GM21825 (cell line): ENCODE results near the gene KRT25.

Experiments
- ATAC-seq: cut with Tn5 transposase; IDR thresholded peaks from one replicate; pipeline ENCODE4 v1.9.1; 2021; ENCODE audit warnings: mild to moderate bottlenecking, moderate library complexity; ENCODE audit not compliant: unreplicated experiment

Gene KRT25

GRCh38 chr17:40755231-40755630 is at the start of gene KRT25:
KRT25 (minus strand) TSS chr17:40755331; CDS start chr17:40755271, 60 bp downstream.
- ATAC-seq, result no peak

- no peak for ATAC-seq
Measured at GRCh38 chr17:40803617-40804082, 48.5 kb upstream of the KRT25 start.

GRCh38 chr17:40801157-40801556 is 46.0 kb upstream of the KRT25 start:
- ATAC-seq, result no peak

- no peak for ATAC-seq
Measured at GRCh38 chr17:40800381-40800780, 45.2 kb upstream of the KRT25 start.

DNA sequence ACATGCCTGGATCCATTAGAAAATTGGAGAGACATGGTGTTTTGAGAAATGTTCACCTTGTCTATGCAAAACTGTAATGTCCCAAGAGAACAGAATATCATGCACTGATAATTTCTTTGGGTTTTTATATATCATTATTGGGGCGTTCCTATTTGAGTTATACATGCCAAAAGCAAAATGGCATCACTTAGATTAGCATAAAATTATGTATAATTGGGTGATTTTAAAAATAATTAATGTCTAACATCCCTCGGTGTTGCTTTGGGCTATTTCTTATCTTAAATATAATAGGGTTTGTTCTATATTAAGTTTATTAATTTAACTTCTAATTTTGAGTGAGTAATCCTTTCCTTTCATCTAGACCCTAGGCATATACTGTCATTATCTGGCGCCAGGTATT is 44.7 kb upstream of the KRT25 start, which contains the start of gene KRT28:
TSS of gene KRT28 (minus strand) at position 101 of the 400 bp plus-strand sequence. CDS start at position 35, 66 bp downstream.
- no peak for ATAC-seq

- ATAC-seq, result no peak
Measured at GRCh38 chr17:40796846-40797245, 41.7 kb upstream of the KRT25 start.

GRCh38 chr17:40795019-40795667 is 40.0 kb upstream of the KRT25 start:
- ATAC-seq, result no peak

DNA sequence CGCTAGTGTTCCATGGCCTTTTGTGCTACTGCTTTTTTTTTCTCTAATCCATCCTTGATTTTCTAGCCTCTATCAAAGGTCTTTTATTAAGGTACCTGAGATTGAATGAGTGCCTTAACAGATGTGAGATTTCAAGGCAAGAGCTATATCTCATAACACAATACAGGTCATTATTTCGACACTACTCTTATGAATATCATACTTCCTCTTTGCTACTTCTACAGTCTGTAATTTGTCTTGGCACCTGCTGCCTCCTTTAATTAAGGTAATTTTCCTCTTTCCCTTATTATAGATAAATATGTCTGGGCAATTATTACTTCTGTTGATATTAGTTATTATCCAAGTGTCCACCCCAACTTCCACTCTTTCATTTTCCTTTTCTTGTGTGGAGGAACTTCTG is 39.3 kb upstream of the KRT25 start:
- ATAC-seq, result no peak

GRCh38 chr17:40793832-40794231 is 38.7 kb upstream of the KRT25 start:
- no peak for ATAC-seq

DNA sequence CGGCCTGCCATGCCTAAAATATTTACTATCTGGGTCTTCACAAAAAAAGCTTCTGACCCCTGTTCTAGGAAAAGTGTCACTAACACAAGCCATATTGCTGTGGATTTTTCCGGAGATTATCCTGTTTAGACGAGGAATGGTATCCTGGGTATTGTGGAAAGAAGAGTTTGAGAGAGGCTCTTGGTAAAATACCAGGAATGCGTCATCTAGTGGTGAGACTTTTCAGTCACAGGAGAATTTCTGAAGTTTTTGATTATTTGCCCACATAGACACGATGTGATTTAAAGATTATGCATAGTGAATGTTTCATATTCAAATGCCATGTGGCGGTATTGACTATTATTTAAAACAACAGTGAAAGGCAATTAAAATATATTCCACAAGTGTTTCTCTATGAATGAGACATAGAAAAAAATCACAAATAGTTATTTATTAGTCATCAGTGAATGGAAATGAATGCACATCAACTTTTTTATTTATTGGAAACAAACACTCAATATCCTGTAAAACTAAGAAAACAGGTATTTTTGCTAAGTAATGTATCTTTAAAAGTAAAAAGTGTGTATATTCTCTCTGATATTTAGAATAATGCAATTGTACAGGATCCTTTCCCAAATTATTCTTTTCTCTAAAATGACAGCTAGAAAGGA is 36.8 kb upstream of the KRT25 start:
- no peak for ATAC-seq

- ATAC-seq, result no peak
Measured at GRCh38 chr17:40791111-40791510, 36.0 kb upstream of the KRT25 start.

DNA sequence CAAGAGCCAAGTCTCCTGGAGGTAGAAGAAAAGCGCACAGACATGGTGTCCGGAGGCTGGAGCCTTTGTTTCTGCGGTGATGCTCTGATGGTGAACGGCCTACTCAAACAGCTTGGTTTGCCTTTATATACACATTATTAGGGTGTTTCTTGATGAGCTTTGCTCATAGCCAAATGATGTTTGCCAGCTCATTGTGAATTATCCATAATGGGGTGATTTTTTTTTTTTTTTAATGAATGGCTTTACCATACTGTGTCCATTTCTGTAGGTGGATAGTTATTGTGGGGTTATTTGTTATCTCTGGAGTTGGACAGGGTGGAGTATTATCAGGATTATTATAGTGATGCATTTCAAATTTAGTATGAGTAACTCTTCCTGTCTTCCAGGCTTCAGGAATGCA is 27.3 kb upstream of the KRT25 start, which contains the start of gene KRT27:
TSS of gene KRT27 (minus strand) at position 101 of the 400 bp plus-strand sequence. CDS start at position 44, 57 bp downstream.
- no peak for ATAC-seq

- ATAC-seq, result no peak
Measured at GRCh38 chr17:40779181-40779909, 24.2 kb upstream of the KRT25 start.

DNA sequence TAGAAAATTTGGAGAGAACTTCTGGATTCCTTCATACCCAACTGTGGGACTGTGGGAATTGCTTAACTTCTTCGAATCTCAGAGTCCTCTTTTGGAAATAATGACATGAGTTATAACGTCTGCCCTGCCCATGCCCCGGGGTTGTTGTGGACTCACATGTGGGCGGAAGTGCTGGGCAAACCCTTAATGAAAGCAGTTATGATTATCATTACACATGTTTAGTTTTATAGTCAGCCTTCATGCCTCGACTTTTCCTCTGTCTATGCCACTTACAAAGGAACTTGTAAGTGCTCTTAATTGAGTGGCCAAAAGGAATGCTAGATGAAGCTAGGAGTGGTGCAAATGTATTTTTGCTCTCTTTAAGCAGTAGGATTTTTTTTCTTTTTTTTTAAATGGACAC is 23.3 kb upstream of the KRT25 start:
- ATAC-seq, result no peak

- ATAC-seq, result no peak
Measured at GRCh38 chr17:40777971-40778370, 22.8 kb upstream of the KRT25 start.

- ATAC-seq, result no peak
Measured at GRCh38 chr17:40777459-40777858, 22.3 kb upstream of the KRT25 start.

DNA sequence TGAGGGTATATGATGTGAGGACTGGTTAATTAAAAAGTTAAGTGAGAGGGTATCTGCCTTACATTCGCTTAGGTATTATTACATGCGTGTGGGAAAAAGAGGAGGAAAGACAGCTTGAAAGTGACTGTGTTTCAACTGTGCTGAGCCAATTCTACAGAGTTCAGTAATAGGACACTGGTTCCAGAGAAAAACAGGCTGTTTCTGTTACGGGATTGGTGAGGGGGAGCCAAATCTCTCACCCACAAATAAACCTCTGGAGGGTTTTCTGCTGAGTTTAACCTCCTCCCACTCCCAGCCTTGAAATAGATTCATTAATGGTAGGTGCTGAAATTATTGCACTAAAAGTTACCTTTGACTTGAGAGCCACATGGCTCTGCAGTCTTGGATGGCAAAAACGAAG is 20.8 kb upstream of the KRT25 start:
- ATAC-seq, result no peak

GRCh38 chr17:40772101-40772500 is 17.0 kb upstream of the KRT25 start, which contains the start of gene KRT26:
KRT26 (minus strand) TSS chr17:40772201; CDS start chr17:40772113, 88 bp downstream.
- ATAC-seq, result no peak

DNA sequence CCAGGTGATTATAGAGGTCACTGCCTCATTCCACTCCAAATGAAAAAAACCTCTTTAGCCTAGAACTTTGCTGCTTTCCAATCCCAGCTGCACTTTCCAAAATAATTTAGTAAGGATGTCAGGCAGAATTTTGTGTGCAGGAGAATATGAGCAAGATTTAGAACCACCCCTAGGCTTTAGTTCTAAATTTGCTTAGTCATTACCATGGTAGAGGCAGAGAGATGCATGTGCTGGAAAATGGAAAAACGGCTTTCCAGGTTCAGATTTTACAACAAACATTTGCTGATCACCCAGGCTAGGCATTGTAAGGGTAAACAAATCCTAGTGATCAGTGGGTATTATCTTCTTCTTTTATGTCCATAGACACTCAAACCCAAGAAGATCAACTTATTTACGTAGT is 10.5 kb upstream of the KRT25 start:
- ATAC-seq, result no peak

DNA sequence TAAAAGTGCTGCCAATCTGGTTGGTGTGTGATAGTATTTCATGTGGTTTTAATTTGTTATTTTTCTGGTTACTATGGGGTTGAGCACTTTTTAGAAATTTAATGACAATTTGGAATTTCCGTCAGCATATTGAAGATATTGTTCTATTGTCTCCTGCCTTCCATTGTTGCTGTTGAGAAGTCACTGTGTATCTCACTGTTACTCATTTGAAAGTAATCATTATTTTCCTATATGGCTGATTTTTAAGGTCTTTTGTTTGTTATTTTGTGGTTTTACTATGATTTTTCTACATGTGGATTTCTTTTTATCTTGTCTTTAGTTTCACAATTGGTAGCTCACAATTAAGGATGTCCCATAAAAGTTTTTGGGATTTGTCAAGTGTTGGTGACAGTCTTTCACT is 8.6 kb upstream of the KRT25 start:
- ATAC-seq, result no peak
